Thyroid gland (tissue), 4 donors: ENCODE results near the gene ZNF583. TPM values are rescaled to one million over a fixed set of nuclear protein-coding genes. Genes with fewer than 3 reads are reported as not detected.

Source experiments
- DNase-seq, 2 donors: peaks; one replicate each; pipeline ENCODE4 v3.0.0-alpha.2; 2019
- H3K27ac ChIP-seq, 3 donors: fragments of 200-600 bp; sonication (generic); 1 replicate in 2 of 3; 2 replicates in 1 of 3; pipeline ENCODE4 v1.5.1; 2016 to 2019; ENCODE audit warnings: mild to moderate bottlenecking in 1 of 3, moderate library complexity in 1 of 3
- H3K27me3 ChIP-seq: fragments of 200-600 bp; sonication (generic); one replicate; pipeline ENCODE4 v1.5.1; 2019
- H3K36me3 ChIP-seq, 2 donors: fragments of 200-600 bp; sonication (generic); one replicate each; pipeline ENCODE4 v1.5.1; 2016 to 2019
- H3K4me1 ChIP-seq, 2 donors: fragments of 200-600 bp; sonication (generic); one replicate each; pipeline ENCODE4 v1.5.1; 2017 to 2019
- H3K4me3 ChIP-seq, 3 donors: fragments of 200-600 bp; sonication (generic); replicated peaks in 1 of 3; 1 replicate in 2 of 3; 2 replicates in 1 of 3; pipeline ENCODE4 v1.5.1; 2016; ENCODE audit warnings: mild to moderate bottlenecking in 1 of 3
- H3K9me3 ChIP-seq: fragments of 200-600 bp; sonication (generic); one replicate; pipeline ENCODE4 v1.5.1; 2017
- POLR2A ChIP-seq, 2 donors: fragments of 450-650 bp; IDR thresholded peaks; one replicate each; pipeline ENCODE4 v1.6.1; 2017; ENCODE audit warnings: antibody characterized with exemption in 2 of 2, mild to moderate bottlenecking in 2 of 2, moderate library complexity in 1 of 2
- WGBS, 2 donors: methylation state at CpG; one replicate each; pipeline ENCODE4 v1.1.5; 2017; 5-methylcytosine and 5-hydroxymethylcytosine counted together
- intact Hi-C: fragments of 100-400 bp; cut with DNase I; formaldehyde crosslinking; loops from one replicate; pipeline ENCODE4 v1.15.1; 2023
- total RNA-seq, 4 donors: library from RNA; depleted of rRNA; stranded (reverse); fragments of >200 nt; gene quantifications; one replicate each; pipeline ENCODE4 v1.2.3, GENCODE V29; 2016
- TF ChIP-seq, protein P1 (sequence below), 6 experiments: fragments of 200-600 bp in 3 of 6; fragments of 450-650 bp in 3 of 6; sonication (generic) in 3 of 6; IDR thresholded peaks; one replicate each; pipeline ENCODE4 v1.5.1; 2016 to 2019; ENCODE audit warnings: antibody characterized with exemption in 6 of 6, mild to moderate bottlenecking in 2 of 6, inconsistent platforms in 1 of 6, moderate library complexity in 1 of 6

ZNF583 gene
- total RNA-seq, 4 donors from 2014 or later, result 6.5 to 22.8 (median 10.2) TPM

DNA sequence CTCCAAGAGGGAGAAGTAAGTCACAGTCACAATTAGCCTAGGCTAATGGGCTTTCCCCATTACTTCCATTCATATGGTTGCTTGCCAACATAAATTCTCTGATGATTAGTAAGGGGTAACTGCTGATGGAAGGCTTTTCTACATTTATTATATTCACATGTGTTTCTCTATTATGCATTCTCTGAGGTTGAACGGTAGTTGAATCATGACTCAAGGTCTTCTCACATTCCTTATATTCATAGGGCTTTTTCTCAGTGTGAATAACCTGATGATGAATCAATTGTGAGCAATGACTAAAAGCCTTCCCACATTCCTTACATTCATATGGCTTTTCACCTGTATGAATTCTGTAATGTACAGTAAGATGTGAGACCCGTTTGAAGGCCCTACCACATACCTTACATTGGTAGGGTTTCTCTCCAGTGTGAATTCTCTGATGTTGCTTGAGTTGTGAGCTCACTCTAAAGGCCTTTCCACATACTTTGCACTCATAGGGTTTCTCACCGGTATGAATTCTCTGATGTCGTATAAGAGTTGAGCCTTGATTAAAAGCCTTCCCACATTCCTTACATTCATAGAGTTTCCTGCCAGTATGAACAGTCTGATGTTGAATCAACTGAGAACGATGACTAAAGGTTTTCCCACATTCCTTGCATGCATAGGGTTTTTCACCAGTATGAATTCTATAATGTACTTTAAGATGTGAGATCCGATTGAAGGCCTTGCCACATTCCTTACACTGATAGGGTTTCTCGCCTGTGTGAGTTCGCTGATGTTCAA lies 20.1 kb upstream of the ZNF583 start:
- intact Hi-C loops, result no loop called here
- Histone ChIP-seq H3K36me3 (peaks cover 7 to 26% of the 10 kb centered on the region in 2 donors), H3K4me3 (no peak overlapping the region), H3K4me1 (no peaks in the 10 kb centered on the region), H3K9me3 (no peaks in the 10 kb centered on the region), H3K27ac (no peak overlapping the region), H3K27me3 (no peaks in the 10 kb centered on the region)
- WGBS, 2 donors, result 90 to 94% methylated on average over 8 of the region's 8 CpGs
- no peak for DNase-seq
- no peak for TF ChIP-seq POLR2A (IDR thresholded peaks at IDR 0.05)
- TF ChIP-seq, protein P1, sequence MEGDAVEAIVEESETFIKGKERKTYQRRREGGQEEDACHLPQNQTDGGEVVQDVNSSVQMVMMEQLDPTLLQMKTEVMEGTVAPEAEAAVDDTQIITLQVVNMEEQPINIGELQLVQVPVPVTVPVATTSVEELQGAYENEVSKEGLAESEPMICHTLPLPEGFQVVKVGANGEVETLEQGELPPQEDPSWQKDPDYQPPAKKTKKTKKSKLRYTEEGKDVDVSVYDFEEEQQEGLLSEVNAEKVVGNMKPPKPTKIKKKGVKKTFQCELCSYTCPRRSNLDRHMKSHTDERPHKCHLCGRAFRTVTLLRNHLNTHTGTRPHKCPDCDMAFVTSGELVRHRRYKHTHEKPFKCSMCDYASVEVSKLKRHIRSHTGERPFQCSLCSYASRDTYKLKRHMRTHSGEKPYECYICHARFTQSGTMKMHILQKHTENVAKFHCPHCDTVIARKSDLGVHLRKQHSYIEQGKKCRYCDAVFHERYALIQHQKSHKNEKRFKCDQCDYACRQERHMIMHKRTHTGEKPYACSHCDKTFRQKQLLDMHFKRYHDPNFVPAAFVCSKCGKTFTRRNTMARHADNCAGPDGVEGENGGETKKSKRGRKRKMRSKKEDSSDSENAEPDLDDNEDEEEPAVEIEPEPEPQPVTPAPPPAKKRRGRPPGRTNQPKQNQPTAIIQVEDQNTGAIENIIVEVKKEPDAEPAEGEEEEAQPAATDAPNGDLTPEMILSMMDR (IDR thresholded peaks at IDR 0.05), result no peak

DNA sequence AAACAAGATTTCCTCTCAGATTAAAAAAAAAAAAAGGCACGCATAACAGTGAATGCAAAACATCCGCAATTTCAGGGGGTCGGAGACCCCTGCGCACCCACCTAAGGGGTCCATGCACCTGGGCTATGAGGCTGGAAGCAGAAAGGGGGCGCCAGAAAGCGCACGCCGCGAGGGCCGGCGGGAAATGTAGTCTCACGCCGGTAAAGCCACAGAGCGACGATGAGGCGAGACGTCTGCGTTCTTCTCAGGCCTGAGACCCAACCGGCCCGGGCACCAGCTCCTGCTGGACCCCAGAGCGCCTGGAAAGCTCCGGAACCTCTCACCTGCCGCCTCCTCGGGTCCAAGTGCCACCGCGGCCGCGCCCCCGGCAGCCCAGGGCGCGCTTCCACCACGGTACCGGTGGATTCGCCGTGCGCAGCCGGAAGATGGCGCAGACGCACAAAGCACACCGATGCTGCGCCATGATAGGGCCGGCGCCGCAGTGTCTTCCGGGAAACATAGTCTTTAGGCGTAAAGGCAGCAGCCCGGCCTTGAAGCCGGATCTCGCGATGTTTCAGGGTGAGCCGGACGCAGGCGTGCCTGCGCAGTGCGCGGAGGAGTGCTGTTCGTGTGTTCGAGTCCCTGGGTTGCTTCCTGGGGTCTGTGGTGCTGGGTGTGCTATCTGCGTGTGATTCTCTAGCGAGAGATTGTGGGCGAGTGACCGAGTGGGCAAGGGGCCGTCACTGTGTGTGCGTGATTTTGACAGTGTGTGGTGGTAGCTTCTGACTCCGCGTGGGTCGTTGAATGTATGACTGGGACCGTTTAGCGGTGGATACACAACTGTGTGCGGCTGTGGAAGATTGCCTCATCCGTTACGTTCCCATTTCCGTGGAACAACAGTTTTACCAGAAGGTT lies 10.8 kb upstream of the ZNF583 start, which contains the start of gene ZNF582:
ZNF582 (minus strand) TSS at position 416 of the 894 bp plus-strand sequence. CDS start 1,782 bp downstream, outside the sequence.
- Histone ChIP-seq H3K27me3 (no peaks in the 10 kb centered on the region), H3K36me3 (peaks cover 19% of the 10 kb centered on the region in 2 donors), H3K4me1 (peaks cover 4 to 8% of the 10 kb centered on the region in 2 donors), H3K4me3 (peak within 1 kb of the TSS; percentile 30 to 72 (median 56)), H3K9me3 (no peaks in the 10 kb centered on the region), H3K27ac (peak within 1 kb of the TSS; percentile 93 to 97 (median 94))
- intact Hi-C loops, result loop anchor here (10.0 kb wide), 1 partner anchor 281 kb away; the partner anchor contains the start of gene ZNF835
- TF ChIP-seq POLR2A (IDR thresholded peaks at IDR 0.05), result peak; percentile 17 to 59
- TF ChIP-seq, protein P1 (IDR thresholded peaks at IDR 0.05), result peak; percentile 45 to 84 (median 70)
- 4% methylated on average over 30 to 39 of the region's 73 CpGs for WGBS, 2 donors
- DNase-seq, result peak; percentile 97 to 98

DNA sequence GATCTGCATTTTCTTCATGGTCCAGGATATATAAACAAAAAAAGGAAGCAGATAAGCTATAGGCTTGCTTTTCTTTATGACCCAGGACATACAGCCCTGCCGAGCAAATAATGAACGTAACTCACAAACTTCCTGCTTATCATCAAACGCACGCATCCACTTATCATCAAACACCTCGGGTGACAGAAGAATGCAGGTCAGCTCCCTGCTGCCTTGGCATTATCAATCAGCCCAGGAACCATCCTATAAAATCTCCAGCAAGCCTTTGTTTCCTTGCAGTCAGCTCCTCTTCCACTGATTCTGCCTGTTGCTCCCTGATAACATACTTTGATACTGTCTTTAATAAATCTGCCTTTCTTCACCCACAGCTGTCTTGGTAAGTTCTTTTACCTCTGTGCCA lies 5.3 kb upstream of the ZNF583 start:
- no peak for DNase-seq
- peaks cover 4 to 14% of the 10 kb centered on the region in 2 donors for H3K36me3 ChIP-seq
- TF ChIP-seq POLR2A (IDR thresholded peaks at IDR 0.05), result no peak
- TF ChIP-seq, protein P1 (IDR thresholded peaks at IDR 0.05), result no peak
- no peaks in the 10 kb centered on the region for H3K27me3 ChIP-seq
- 89 to 91% methylated on average over 5 of the region's 5 CpGs for WGBS, 2 donors
- no peak overlapping the region for H3K4me3 ChIP-seq
- no peak overlapping the region for H3K27ac ChIP-seq
- H3K4me1 ChIP-seq, result peaks cover 4 to 9% of the 10 kb centered on the region in 2 donors
- intact Hi-C loops, result loop anchor here (10.0 kb wide), 1 partner anchor 276 kb away; the partner anchor contains the start of gene ZNF835
- H3K9me3 ChIP-seq, result no peaks in the 10 kb centered on the region

DNA sequence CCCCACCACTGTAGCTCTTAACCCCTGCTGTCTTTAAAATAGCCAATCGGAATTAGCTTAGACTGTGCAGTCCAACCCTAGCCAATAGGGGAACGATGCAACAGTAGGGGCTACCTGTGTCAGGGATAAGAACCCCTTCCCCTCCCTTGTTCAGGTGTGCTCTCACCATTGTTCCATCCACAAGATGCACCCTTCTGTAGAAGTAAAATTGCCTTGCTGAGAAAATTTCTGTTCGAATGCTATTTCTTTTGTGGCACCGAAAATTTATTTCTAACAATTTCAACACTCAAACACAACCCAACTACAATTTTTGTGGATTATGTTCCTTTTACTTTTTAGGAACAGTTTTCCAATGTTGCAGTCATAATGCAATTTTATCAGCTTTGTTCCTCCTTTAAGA lies 3.6 kb upstream of the ZNF583 start:
- WGBS, 2 donors, result 96 to 98% methylated on average over 4 of the region's 4 CpGs
- H3K9me3 ChIP-seq, result no peaks in the 10 kb centered on the region
- intact Hi-C loops, result no loop called here
- no peak overlapping the region for H3K27ac ChIP-seq
- H3K4me3 ChIP-seq, result no peak overlapping the region
- H3K36me3 ChIP-seq, result peaks cover 4 to 14% of the 10 kb centered on the region in 2 donors
- TF ChIP-seq, protein P1 (IDR thresholded peaks at IDR 0.05), result no peak
- no peak for TF ChIP-seq POLR2A (IDR thresholded peaks at IDR 0.05)
- H3K4me1 ChIP-seq, result peaks cover 11 to 16% of the 10 kb centered on the region in 2 donors
- DNase-seq, result no peak
- no peaks in the 10 kb centered on the region for H3K27me3 ChIP-seq
